Mucosa of stomach (tissue), 1 donor: Measurements from ENCODE around the gene TAL1.

Experiments used
- H3K27me3 ChIP-seq: one replicate; pipeline ENCODE4 v1.7.0; 2013; ENCODE audit warnings: mild to moderate bottlenecking, low read length; ENCODE audit not compliant: control insufficient read depth, insufficient read depth
- H3K36me3 ChIP-seq: one replicate; pipeline ENCODE4 v1.7.0; 2013; ENCODE audit warnings: low read length; ENCODE audit not compliant: control insufficient read depth, insufficient read depth
- H3K4me1 ChIP-seq: one replicate; pipeline ENCODE4 v1.7.0; 2013; ENCODE audit warnings: mild to moderate bottlenecking, low read length; ENCODE audit not compliant: control insufficient read depth, insufficient read depth
- H3K4me3 ChIP-seq: one replicate; pipeline ENCODE4 v1.7.0; 2013; ENCODE audit warnings: low read length
- H3K9ac ChIP-seq: one replicate; pipeline ENCODE4 v1.7.0; 2013; ENCODE audit warnings: mild to moderate bottlenecking, low read length, moderate library complexity
- H3K9me3 ChIP-seq: one replicate; pipeline ENCODE4 v1.7.0; 2013; ENCODE audit warnings: mild to moderate bottlenecking, low read length, moderate library complexity; ENCODE audit not compliant: control insufficient read depth
- donor health status: Pancreatic carcinoma.

The TAL1 gene

GRCh38 chr1:47227341-47228232 lies 4.4 kb downstream of the TAL1 start:
- peaks cover 98% of the 10 kb centered on the region for H3K27me3 ChIP-seq
- H3K4me3 ChIP-seq = no peak overlapping the region
- no peaks in the 10 kb centered on the region for H3K9me3 ChIP-seq
- peaks cover 17% of the 10 kb centered on the region for H3K4me1 ChIP-seq
- H3K9ac ChIP-seq = no peak overlapping the region
- H3K36me3 ChIP-seq = no peaks in the 10 kb centered on the region

GRCh38 chr1:47226839-47227215 lies 5.2 kb downstream of the TAL1 start:
- H3K4me3 ChIP-seq = no peak overlapping the region
- no peaks in the 10 kb centered on the region for H3K36me3 ChIP-seq
- H3K9ac ChIP-seq = no peak overlapping the region
- no peaks in the 10 kb centered on the region for H3K9me3 ChIP-seq
- peaks cover 99% of the 10 kb centered on the region for H3K27me3 ChIP-seq
- peaks cover 17% of the 10 kb centered on the region for H3K4me1 ChIP-seq

GRCh38 chr1:47226121-47226838 lies 5.7 kb downstream of the TAL1 start:
- H3K4me3 ChIP-seq = no peak overlapping the region

DNA sequence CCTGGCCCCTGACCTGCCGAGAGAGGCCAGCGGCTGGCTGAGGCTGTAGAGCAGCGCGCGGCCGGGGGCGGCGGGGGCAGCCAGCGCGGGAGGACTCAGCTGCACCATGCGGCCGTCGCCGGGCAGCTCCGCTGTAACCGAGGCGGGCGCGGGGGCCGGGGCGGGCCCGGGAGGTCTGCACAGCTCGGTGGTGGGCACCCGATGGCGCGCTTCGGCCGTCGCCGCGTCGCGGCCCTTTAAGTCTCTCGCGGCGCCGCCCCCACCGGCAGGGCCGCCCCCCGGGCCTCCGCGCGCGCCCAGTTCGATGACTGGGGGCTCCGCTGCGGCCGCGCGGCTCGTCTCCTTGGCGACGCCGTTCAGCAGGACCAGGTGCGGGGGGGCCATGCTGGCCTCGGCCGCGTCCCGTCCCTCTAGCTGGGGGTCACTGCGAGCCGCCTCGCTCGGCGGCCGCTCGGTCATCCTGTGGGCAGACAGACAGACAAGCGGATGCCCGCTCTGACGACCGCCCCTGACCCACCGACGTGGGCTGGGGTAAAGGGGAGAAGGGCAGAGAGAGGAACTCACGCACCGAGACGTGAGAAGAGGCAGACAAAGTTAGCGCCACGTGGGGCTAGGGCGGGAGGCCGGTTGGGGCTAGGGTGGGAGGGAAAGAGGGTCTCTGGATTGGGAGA lies 6.5 kb downstream of the TAL1 start:
- Histone ChIP-seq H3K4me1 (peaks cover 9% of the 10 kb centered on the region), H3K9me3 (no peaks in the 10 kb centered on the region), H3K36me3 (no peaks in the 10 kb centered on the region), H3K9ac (no peak overlapping the region), H3K27me3 (peaks cover 92% of the 10 kb centered on the region), H3K4me3 (no peak overlapping the region)

More at GRCh38 chr1:47226121-47226838, 5.7 kb downstream of the TAL1 start:
- H3K27me3 ChIP-seq = peaks cover 99% of the 10 kb centered on the region
- H3K9me3 ChIP-seq = no peaks in the 10 kb centered on the region
- peaks cover 11% of the 10 kb centered on the region for H3K4me1 ChIP-seq
- H3K36me3 ChIP-seq = no peaks in the 10 kb centered on the region
- no peak overlapping the region for H3K9ac ChIP-seq

- Histone ChIP-seq H3K4me1 (peaks cover 9% of the 10 kb centered on the region), H3K9ac (no peak overlapping the region), H3K9me3 (no peaks in the 10 kb centered on the region), H3K27me3 (peaks cover 85% of the 10 kb centered on the region), H3K36me3 (no peaks in the 10 kb centered on the region), H3K4me3 (no peak overlapping the region)
Measured at GRCh38 chr1:47224676-47225399, 7.2 kb downstream of the TAL1 start.

DNA sequence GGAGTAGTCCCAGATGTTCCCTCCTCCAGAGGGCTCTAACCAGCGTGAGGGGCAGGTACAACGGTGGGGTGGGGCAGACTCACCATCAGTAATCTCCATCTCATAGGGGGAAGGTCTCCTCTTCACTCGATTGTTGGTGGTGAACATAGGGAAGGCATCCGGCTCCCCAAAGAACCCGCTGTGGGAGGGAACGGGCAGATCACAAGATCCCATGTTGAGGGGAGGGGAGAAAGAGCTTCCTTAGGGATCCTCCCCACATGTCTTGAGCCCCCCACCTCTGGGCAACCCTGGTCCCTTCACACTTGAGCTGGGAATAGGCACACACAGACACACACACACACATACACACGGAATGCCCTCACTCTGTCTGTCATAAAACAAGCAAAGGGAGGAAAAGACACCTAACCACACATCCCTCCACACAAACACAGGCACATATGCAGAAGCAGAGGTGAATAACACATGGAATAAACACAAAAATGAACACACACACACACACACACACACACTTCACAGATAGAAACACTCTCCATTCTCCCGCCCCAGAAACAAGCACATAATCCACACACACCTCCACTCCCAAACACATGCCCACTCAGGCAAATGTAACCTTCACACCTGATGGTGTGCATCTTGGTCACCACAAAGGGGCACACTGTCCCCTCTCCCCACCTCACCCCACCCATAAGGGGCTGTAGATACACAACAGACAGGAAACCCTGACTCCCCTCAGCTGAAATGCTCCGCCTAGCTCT lies 7.9 kb downstream of the TAL1 start:
- peaks cover 1% of the 10 kb centered on the region for H3K4me1 ChIP-seq
- H3K27me3 ChIP-seq = peaks cover 77% of the 10 kb centered on the region
- no peak overlapping the region for H3K4me3 ChIP-seq
- H3K9ac ChIP-seq = no peak overlapping the region
- no peaks in the 10 kb centered on the region for H3K9me3 ChIP-seq
- H3K36me3 ChIP-seq = no peaks in the 10 kb centered on the region

DNA sequence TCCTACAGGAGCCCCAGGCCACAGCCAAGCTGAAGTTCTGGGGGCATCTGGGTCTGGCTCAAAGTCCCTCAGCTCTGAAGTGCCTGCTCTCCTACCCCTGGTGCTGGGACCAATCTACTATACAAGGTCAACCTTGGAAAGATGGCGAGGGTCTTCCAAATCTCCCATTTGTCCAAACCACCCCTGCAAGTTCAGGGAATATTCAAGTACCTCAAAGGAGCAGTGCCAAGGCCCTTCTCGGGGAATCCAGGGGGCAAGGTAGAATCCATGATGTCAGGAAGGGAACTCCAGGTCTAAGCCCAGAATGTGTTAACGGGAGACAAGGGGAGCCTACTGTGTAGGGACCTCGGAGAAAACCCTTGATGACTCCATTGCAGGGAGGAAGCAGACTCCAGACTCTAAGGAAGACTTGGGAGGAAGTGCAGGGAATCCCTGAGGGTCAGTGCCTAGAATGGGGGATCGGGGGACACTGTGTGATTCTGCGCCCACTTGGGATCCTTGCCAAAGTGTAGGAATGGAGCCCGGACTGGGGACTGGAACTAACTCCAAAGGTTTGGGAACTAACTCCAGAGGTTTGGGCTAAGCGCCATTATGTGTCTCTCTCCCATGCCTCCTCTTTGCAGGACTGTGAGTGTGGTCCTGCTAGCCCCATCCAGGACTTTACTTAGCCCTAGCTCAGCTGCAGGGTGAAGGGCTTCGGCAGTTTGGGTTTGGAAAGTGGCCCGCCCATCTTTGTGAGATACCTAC lies 8.7 kb downstream of the TAL1 start:
- Histone ChIP-seq H3K27me3 (peaks cover 70% of the 10 kb centered on the region), H3K4me1 (no peaks in the 10 kb centered on the region), H3K9me3 (no peaks in the 10 kb centered on the region), H3K4me3 (no peak overlapping the region), H3K36me3 (no peaks in the 10 kb centered on the region), H3K9ac (no peak overlapping the region)

- H3K36me3 ChIP-seq = no peaks in the 10 kb centered on the region
- no peaks in the 10 kb centered on the region for H3K4me1 ChIP-seq
- no peak overlapping the region for H3K9ac ChIP-seq
- H3K27me3 ChIP-seq = peaks cover 61% of the 10 kb centered on the region
- no peak overlapping the region for H3K4me3 ChIP-seq
- H3K9me3 ChIP-seq = no peaks in the 10 kb centered on the region
Measured at GRCh38 chr1:47222476-47222875, 9.5 kb downstream of the TAL1 start.

DNA sequence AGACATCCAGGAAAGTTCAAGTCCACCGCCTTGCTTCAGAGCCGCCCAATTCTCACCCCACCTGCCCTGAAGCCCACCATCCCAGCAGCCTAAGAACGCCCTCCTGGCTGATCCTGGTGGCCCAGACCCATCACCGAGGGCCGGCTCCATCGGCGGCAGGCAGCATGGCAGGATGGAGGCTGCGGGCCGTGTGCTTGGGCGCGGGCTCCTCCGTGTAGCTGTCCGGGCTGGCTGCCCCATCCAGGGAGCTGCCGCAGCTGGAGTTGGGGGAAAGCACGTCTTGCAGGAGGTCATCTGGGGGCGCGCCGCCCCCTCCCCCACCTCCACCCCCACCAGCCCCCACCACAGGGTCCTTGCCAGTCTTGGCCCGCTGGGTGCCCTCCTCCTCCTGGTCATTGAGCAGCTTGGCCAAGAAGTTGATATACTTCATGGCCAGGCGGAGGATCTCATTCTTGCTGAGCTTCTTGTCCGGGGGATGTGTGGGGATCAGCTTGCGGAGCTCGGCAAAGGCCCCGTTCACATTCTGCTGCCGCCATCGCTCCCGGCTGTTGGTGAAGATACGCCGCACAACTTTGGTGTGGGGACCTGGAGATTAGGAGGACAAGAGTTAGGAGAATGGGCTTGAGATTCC lies 12.3 kb downstream of the TAL1 start:
- H3K4me3 ChIP-seq = no peak overlapping the region
- no peaks in the 10 kb centered on the region for H3K9me3 ChIP-seq
- H3K9ac ChIP-seq = no peak overlapping the region
- no peaks in the 10 kb centered on the region for H3K4me1 ChIP-seq
- H3K27me3 ChIP-seq = peaks cover 34% of the 10 kb centered on the region
- H3K36me3 ChIP-seq = no peaks in the 10 kb centered on the region

DNA sequence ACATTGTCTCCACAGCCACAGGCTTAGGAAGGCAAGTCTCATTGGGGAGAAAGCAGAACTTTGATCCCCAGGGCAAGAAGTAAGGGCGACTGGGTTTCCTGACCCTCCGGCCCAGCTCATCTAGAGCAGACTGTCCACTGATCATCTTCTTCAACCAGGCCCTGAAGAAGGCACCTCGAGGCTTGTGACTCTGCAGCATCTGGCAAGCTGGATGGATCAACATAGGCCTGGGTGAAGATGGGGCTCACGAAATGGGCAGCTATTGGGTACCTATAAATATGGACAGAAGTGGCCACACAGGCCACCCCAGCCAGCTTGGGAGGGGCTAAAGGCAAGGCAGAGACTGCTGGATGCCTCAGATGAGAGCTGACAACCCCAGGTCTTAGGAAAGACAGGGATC lies 13.0 kb downstream of the TAL1 start:
- no peaks in the 10 kb centered on the region for H3K4me1 ChIP-seq
- no peaks in the 10 kb centered on the region for H3K36me3 ChIP-seq
- peaks cover 27% of the 10 kb centered on the region for H3K27me3 ChIP-seq
- H3K9me3 ChIP-seq = no peaks in the 10 kb centered on the region
- H3K9ac ChIP-seq = no peak overlapping the region
- no peak overlapping the region for H3K4me3 ChIP-seq
